ENCODE data around the gene AVL9. TPM values are rescaled to one million over a fixed set of nuclear protein-coding genes. Genes with fewer than 3 reads are reported as not detected.

AVL9 gene
- total RNA-seq, 1 experiment from 2014 or later = 36.1 TPM

GRCh38 chr7:32559480-32559879 is 64.2 kb downstream of the AVL9 start:
- no TSS peak for BruUV-seq (replicated peaks)
- TF ChIP-seq EZH2 (IDR thresholded peaks at IDR 0.05; ENCODE audit: borderline replicate concordance, low read depth, low read length, poor library complexity, severe bottlenecking) (no peak), CTCF (conservative IDR thresholded peaks at IDR 0.05; ENCODE audit: low read depth, low read length) (no peak)
- CTCF ChIA-PET = no interaction called here

GRCh38 chr7:32560075-32560474 is 64.8 kb downstream of the AVL9 start:
- Histone ChIP-seq H3K9me3 (ENCODE audit: low read depth, low read length, poor library complexity, severe bottlenecking) (no peaks in the 10 kb centered on the region), H3K4me1 (ENCODE audit: insufficient read depth, low read length, poor library complexity, severe bottlenecking) (peaks cover 14% of the 10 kb centered on the region), H3K27ac (ENCODE audit: low read depth, low read length, poor library complexity, severe bottlenecking) (no peak overlapping the region), H3K4me3 (ENCODE audit: low read depth, low read length, poor library complexity, severe bottlenecking) (no peak overlapping the region), H3K36me3 (ENCODE audit: insufficient read depth, low read length, poor library complexity, severe bottlenecking) (peaks cover 26% of the 10 kb centered on the region), H3K27me3 (replicated peaks; ENCODE audit: insufficient read depth, low read depth, low read length, poor library complexity) (no peaks in the 10 kb centered on the region)
- intact Hi-C loops (cut with micrococcal nuclease; ENCODE audit: unreplicated experiment) = no loop called here
- ChIA-PET CTCF (no interaction called here), POLR2A (ENCODE audit: low non-redundant PET) (no interaction called here)
- DNase-seq (ENCODE audit: low spot score) = no peak
- TF ChIP-seq EZH2 (IDR thresholded peaks at IDR 0.05; ENCODE audit: borderline replicate concordance, low read depth, low read length, poor library complexity, severe bottlenecking) (no peak), CTCF (conservative IDR thresholded peaks at IDR 0.05; ENCODE audit: low read depth, low read length) (no peak)
- BruUV-seq (replicated peaks) = no TSS peak

More at GRCh38 chr7:32559480-32559879, 64.2 kb downstream of the AVL9 start:
- H3K4me1 ChIP-seq (ENCODE audit: insufficient read depth, low read length, poor library complexity, severe bottlenecking) = peaks cover 8% of the 10 kb centered on the region
- no peak overlapping the region for H3K27ac ChIP-seq (ENCODE audit: low read depth, low read length, poor library complexity, severe bottlenecking)
- POLR2A ChIA-PET (ENCODE audit: low non-redundant PET) = no interaction called here
- H3K36me3 ChIP-seq (ENCODE audit: insufficient read depth, low read length, poor library complexity, severe bottlenecking) = peaks cover 27% of the 10 kb centered on the region
- no peak for DNase-seq (ENCODE audit: low spot score)
- H3K4me3 ChIP-seq (ENCODE audit: low read depth, low read length, poor library complexity, severe bottlenecking) = no peak overlapping the region
- intact Hi-C loops (cut with micrococcal nuclease; ENCODE audit: unreplicated experiment) = no loop called here
- no peaks in the 10 kb centered on the region for H3K9me3 ChIP-seq (ENCODE audit: low read depth, low read length, poor library complexity, severe bottlenecking)
- H3K27me3 ChIP-seq (replicated peaks; ENCODE audit: insufficient read depth, low read depth, low read length, poor library complexity) = no peaks in the 10 kb centered on the region

GRCh38 chr7:32561613-32562012 is 66.3 kb downstream of the AVL9 start:
- intact Hi-C loops (cut with micrococcal nuclease; ENCODE audit: unreplicated experiment) = no loop called here
- TF ChIP-seq EZH2 (IDR thresholded peaks at IDR 0.05; ENCODE audit: borderline replicate concordance, low read depth, low read length, poor library complexity, severe bottlenecking) (no peak), CTCF (conservative IDR thresholded peaks at IDR 0.05; ENCODE audit: low read depth, low read length) (no peak)
- no peaks in the 10 kb centered on the region for H3K27me3 ChIP-seq (replicated peaks; ENCODE audit: insufficient read depth, low read depth, low read length, poor library complexity)
- CTCF ChIA-PET = no interaction called here
- H3K27ac ChIP-seq (ENCODE audit: low read depth, low read length, poor library complexity, severe bottlenecking) = no peak overlapping the region
- BruUV-seq (replicated peaks) = no TSS peak
- H3K9me3 ChIP-seq (ENCODE audit: low read depth, low read length, poor library complexity, severe bottlenecking) = no peaks in the 10 kb centered on the region
- peaks cover 16% of the 10 kb centered on the region for H3K4me1 ChIP-seq (ENCODE audit: insufficient read depth, low read length, poor library complexity, severe bottlenecking)
- H3K36me3 ChIP-seq (ENCODE audit: insufficient read depth, low read length, poor library complexity, severe bottlenecking) = peaks cover 19% of the 10 kb centered on the region
- POLR2A ChIA-PET (ENCODE audit: low non-redundant PET) = no interaction called here
- no peak for DNase-seq (ENCODE audit: low spot score)
- H3K4me3 ChIP-seq (ENCODE audit: low read depth, low read length, poor library complexity, severe bottlenecking) = no peak overlapping the region
